IMR-90 (cell line): ENCODE measurements around the gene LRRC19. TPM values are rescaled to one million over a fixed set of nuclear protein-coding genes. Genes with fewer than 3 reads are reported as not detected.

Experiments used
- ATAC-seq: fragments of 200-7000 bp; cut with Tn5 transposase; 2 replicates; pipeline ENCODE4 v1.9.1; 2020; ENCODE audit warnings: low read depth, mild to moderate bottlenecking, moderate library complexity
- BruUV-seq: library from RNA; stranded (reverse); fragments of 400-500 nt; replicated peaks from 2 replicates; lab custom pipeline; 2021; lab: Mats Ljungman, UMichigan
- CTCF ChIA-PET: fragments of 300-600 bp; formaldehyde crosslinking; extraction: SDS; loops from one replicate; lab custom pipeline; 2021; ENCODE audit warnings: antibody characterized with exemption; lab: Yijun Ruan, JAX
- POLR2A ChIA-PET: fragments of 300-600 bp; sonication (Branson Sonifier 250); formaldehyde crosslinking; loops from one replicate; lab custom pipeline; 2022; ENCODE audit warnings: antibody characterized with exemption; ENCODE audit not compliant: unreplicated experiment; lab: Charles Lee
- DNase-seq: peaks from one replicate; pipeline ENCODE4 v3.0.0; 2013
- H2AFZ ChIP-seq: replicated peaks from 2 replicates; pipeline ENCODE3; 2013; ENCODE audit warnings: low read length, mild to moderate bottlenecking; ENCODE audit not compliant: poor library complexity
- H2AK5ac ChIP-seq: 2 replicates; pipeline ENCODE4 v1.6.1; 2013; ENCODE audit warnings: low read depth, low read length, inconsistent platforms
- H2AK9ac ChIP-seq: replicated peaks from 2 replicates; pipeline ENCODE3; 2013; ENCODE audit warnings: mild to moderate bottlenecking, low read depth, low read length, moderate library complexity; ENCODE audit not compliant: poor library complexity
- H2BK120ac ChIP-seq: 2 replicates; pipeline ENCODE4 v1.6.1; 2013; ENCODE audit warnings: low read depth, low read length, inconsistent platforms
- H2BK15ac ChIP-seq: 3 replicates; pipeline ENCODE4 v1.6.1; 2013; ENCODE audit warnings: low read depth, low read length, inconsistent platforms
- H2BK20ac ChIP-seq: 2 replicates; pipeline ENCODE4 v1.6.1; 2013; ENCODE audit warnings: low read depth, mild to moderate bottlenecking, inconsistent platforms, low read length, moderate library complexity
- H2BK5ac ChIP-seq: 2 replicates; pipeline ENCODE4 v1.6.1; 2013; ENCODE audit warnings: mild to moderate bottlenecking, low read depth, low read length, inconsistent platforms; ENCODE audit not compliant: poor library complexity, severe bottlenecking
- H3K14ac ChIP-seq: replicated peaks from 2 replicates; pipeline ENCODE4 v1.6.1; 2013; ENCODE audit warnings: low read depth, low read length, inconsistent platforms
- H3K18ac ChIP-seq: 2 replicates; pipeline ENCODE4 v1.6.1; 2013; ENCODE audit warnings: low read depth, low read length, control low read depth
- H3K23ac ChIP-seq: 2 replicates; pipeline ENCODE4 v1.6.1; 2013; ENCODE audit warnings: low read depth, low read length, inconsistent platforms
- H3K27ac ChIP-seq: 2 replicates; pipeline ENCODE4 v1.5.1; 2013; ENCODE audit warnings: mild to moderate bottlenecking, control low read depth, low read length; ENCODE audit not compliant: insufficient read depth
- H3K27me3 ChIP-seq: 2 replicates; pipeline ENCODE4 v1.6.1; 2013; ENCODE audit warnings: low read length; ENCODE audit not compliant: control insufficient read depth, insufficient read depth
- H3K36me3 ChIP-seq: 2 replicates; pipeline ENCODE4 v1.6.1; 2013; ENCODE audit warnings: low read length, mixed read lengths; ENCODE audit not compliant: control insufficient read depth, insufficient read depth
- H3K4ac ChIP-seq: 2 replicates; pipeline ENCODE4 v1.6.1; 2013; ENCODE audit warnings: low read depth, low read length, inconsistent platforms
- H3K4me1 ChIP-seq: 2 replicates; pipeline ENCODE4 v1.6.1; 2013; ENCODE audit warnings: low read length, mixed read lengths; ENCODE audit not compliant: control insufficient read depth, insufficient read depth
- H3K4me2 ChIP-seq: 2 replicates; pipeline ENCODE4 v1.6.1; 2013; ENCODE audit warnings: low read depth, mild to moderate bottlenecking, control low read depth, low read length, moderate library complexity
- H3K4me3 ChIP-seq: 2 replicates; pipeline ENCODE4 v1.5.1; 2013; ENCODE audit warnings: low read depth, mild to moderate bottlenecking, control low read depth, low read length, moderate library complexity; ENCODE audit not compliant: insufficient read depth
- H3K56ac ChIP-seq: 2 replicates; pipeline ENCODE4 v1.6.1; 2013; ENCODE audit warnings: low read length, inconsistent platforms; ENCODE audit not compliant: insufficient read depth; ENCODE audit errors: extremely low read depth
- H3K79me1 ChIP-seq, 2 experiments: 2 replicates each; pipeline ENCODE4 v1.6.1; 2013; ENCODE audit warnings: low read length in 2 of 2, inconsistent platforms in 1 of 2, low read depth in 1 of 2
- H3K9ac ChIP-seq: 2 replicates; pipeline ENCODE4 v1.6.1; 2013; ENCODE audit warnings: low read depth, low read length, control low read depth
- H3K9me1 ChIP-seq: 2 replicates; pipeline ENCODE4 v1.6.1; 2013; ENCODE audit warnings: low read length, inconsistent platforms; ENCODE audit not compliant: insufficient read depth
- H3K9me3 ChIP-seq: 2 replicates; pipeline ENCODE4 v1.6.1; 2013; ENCODE audit warnings: low read length; ENCODE audit not compliant: control insufficient read depth, insufficient read depth
- H4K20me1 ChIP-seq: 2 replicates; pipeline ENCODE4 v1.6.1; 2013; ENCODE audit warnings: low read length, inconsistent platforms; ENCODE audit not compliant: insufficient read depth
- H4K5ac ChIP-seq: 2 replicates; pipeline ENCODE4 v1.6.1; 2013; ENCODE audit warnings: mild to moderate bottlenecking, low read depth, low read length, control low read depth
- H4K8ac ChIP-seq, 2 experiments: 2 replicates each; pipeline ENCODE4 v1.6.1; 2013; ENCODE audit warnings: low read depth in 2 of 2, low read length in 2 of 2, control low read depth in 1 of 2, inconsistent platforms in 1 of 2
- H4K91ac ChIP-seq: 2 replicates; pipeline ENCODE4 v1.6.1; 2013; ENCODE audit warnings: low read depth, low read length, inconsistent platforms; ENCODE audit not compliant: insufficient read depth
- BHLHE40 ChIP-seq: fragments of 150-350 bp; IDR thresholded peaks from 2 replicates; pipeline ENCODE4 v1.6.1; 2016; ENCODE audit warnings: mild to moderate bottlenecking, low read depth, low read length
- CEBPB ChIP-seq: IDR thresholded peaks from 2 replicates; pipeline ENCODE4 v1.6.1; 2012; ENCODE audit warnings: low read depth, low read length, improper control_type of control experiment
- MAFK ChIP-seq: IDR thresholded peaks from 2 replicates; pipeline ENCODE4 v1.6.1; 2012; ENCODE audit warnings: low read depth, low read length, improper control_type of control experiment
- NFE2L2 ChIP-seq: fragments of 150-350 bp; IDR thresholded peaks from 2 replicates; pipeline ENCODE4 v1.6.1; 2016; ENCODE audit warnings: low read depth, mild to moderate bottlenecking, low read length
- POLR2A ChIP-seq: IDR thresholded peaks from 2 replicates; pipeline ENCODE4 v1.6.1; 2012; ENCODE audit warnings: mild to moderate bottlenecking, low read depth, low read length
- RFX5 ChIP-seq: IDR thresholded peaks from 2 replicates; pipeline ENCODE4 v1.8.0; 2012; ENCODE audit warnings: low read depth, mild to moderate bottlenecking, low read length, moderate library complexity
- WGBS, 2 experiments: methylation state at CpG; one replicate each; pipeline versions ENCODE4 v1.1.5 to v1.1.7; 2013; ENCODE audit warnings: missing lambda C conversion rate in 2 of 2; ENCODE audit not compliant: insufficient read length in 1 of 2; ENCODE audit errors: extremely low coverage in 2 of 2; 5-methylcytosine and 5-hydroxymethylcytosine counted together
- dilution Hi-C: fragments of 300-500 bp; cut with HindIII; formaldehyde crosslinking; loops from one replicate; pipeline ENCODE4 v1.14.3; 2018; ENCODE audit warnings: low sequenced_read_pairs; ENCODE audit not compliant: unreplicated experiment
- in situ Hi-C: fragments of 300-500 bp; cut with MboI; formaldehyde crosslinking; loops from 3 replicates; pipeline ENCODE4 v1.14.3; 2019; ENCODE audit warnings: low sequenced_read_pairs, inconsistent platforms, mixed read lengths
- intact Hi-C: fragments of 100-400 bp; cut with micrococcal nuclease; formaldehyde crosslinking; loops from 2 replicates; pipeline ENCODE4 v1.10.0; 2022
- polyA plus RNA-seq, 3 experiments: library from polyadenylated mRNA; depleted of rRNA; stranded (reverse); fragments of >200 nt; gene quantifications; 2 replicates each; pipeline ENCODE4 v1.2.3, GENCODE V29; 2012; ENCODE audit warnings: low replicate concordance in 1 of 3
- total RNA-seq: library from RNA; depleted of rRNA; stranded (reverse); fragments of >200 nt; gene quantifications from 2 replicates; pipeline ENCODE4 v1.2.3, GENCODE V29; 2012

LRRC19 gene
- total and polyA plus RNA-seq, 2 of the 4 experiments (the other 2 are of a cell fraction) = not detected

GRCh38 chr9:27042476-27042875 lies 37.0 kb upstream of the LRRC19 start:
- DNase-seq = no peak
- dilution Hi-C loops (no loop called here), intact Hi-C loops (no loop called here)

More at GRCh38 chr9:27042476-27042875, 37.0 kb upstream of the LRRC19 start:
- Histone ChIP-seq H3K36me3 (no peaks in the 10 kb centered on the region; the same call in 1 of the 2 replicates), H3K9me1 (no peaks in the 10 kb centered on the region), H3K23ac (no peak overlapping the region), H3K27ac (no peak overlapping the region), H2BK20ac (no peak overlapping the region), H3K79me1 (no peaks in the 10 kb centered on the region), H3K4me1 (no peaks in the 10 kb centered on the region), H4K8ac (no peak overlapping the region), H4K20me1 (no peaks in the 10 kb centered on the region), H3K4ac (no peak overlapping the region), H2AK5ac (no peak overlapping the region), H2AFZ (no peak overlapping the region), H3K27me3 (no peaks in the 10 kb centered on the region), H3K4me3 (no peak overlapping the region), H3K9ac (no peak overlapping the region), H2BK15ac (no peak overlapping the region), H2BK120ac (no peak overlapping the region), H4K91ac (no peak overlapping the region), H3K14ac (no peak overlapping the region), H2BK5ac (no peak overlapping the region), H3K4me2 (no peak overlapping the region), H3K9me3 (no peaks in the 10 kb centered on the region), H4K5ac (no peak overlapping the region), H3K56ac (no peak overlapping the region), H3K18ac (no peak overlapping the region), H2AK9ac (no peak overlapping the region)
- no TSS peak for BruUV-seq
- in situ Hi-C loops = no loop called here
- ChIA-PET CTCF (no interaction called here), POLR2A (no interaction called here)
- no CpG with 5 or more reads among the region's 1 CpG for WGBS, 2 experiments
- no peak for ATAC-seq
- TF ChIP-seq BHLHE40 = no peak
- TF ChIP-seq RFX5 = no peak
- TF ChIP-seq NFE2L2 = no peak
- no peak for TF ChIP-seq CEBPB
- TF ChIP-seq MAFK = no peak
- TF ChIP-seq POLR2A = no peak
